K562 (cell line): ENCODE measurements around the gene NCAM2. TPM values are rescaled to one million over a fixed set of nuclear protein-coding genes. Genes with fewer than 3 reads are reported as not detected.

Source experiments
- ATAC-seq: fragments of 200-7000 bp; cut with Tn5 transposase; 3 replicates; pipeline ENCODE4 v1.9.1; 2020; ENCODE audit warnings: moderate library complexity
- BruUV-seq: library from RNA; stranded (reverse); fragments of 400-500 nt; replicated peaks from 2 replicates; lab custom pipeline; 2021; lab: Mats Ljungman, UMichigan
- CTCF ChIA-PET: fragments of 300-600 bp; formaldehyde crosslinking; extraction: SDS; loops from one replicate; lab custom pipeline; 2021; ENCODE audit warnings: low intra/inter-chr PET ratio; lab: Yijun Ruan, JAX
- POLR2A ChIA-PET: fragments of 300-600, 350-650 bp; sonication (Branson Sonifier 250); formaldehyde crosslinking; extraction: SDS; loops from one replicate; lab custom pipeline; 2021; ENCODE audit warnings: antibody characterized with exemption, inconsistent platforms; lab: Yijun Ruan, JAX
- DNase-seq, 4 experiments: peaks; one replicate each; pipeline versions ENCODE4 v3.0.0 to v3.0.0-alpha.2; 2011 to 2018; ENCODE audit warnings: low spot score in 3 of 4, mixed read lengths in 3 of 4; ENCODE audit errors: extremely low read depth in 1 of 4
- FAIRE-seq: peaks from 2 replicates; lab custom pipeline; 2011; peaks lifted over from hg19 to GRCh38; lab: Jason Lieb, UNC
- H2AFZ ChIP-seq: 2 replicates; pipeline ENCODE4 v1.6.0; 2011; ENCODE audit warnings: low read depth, low read length, control low read depth, inconsistent platforms
- H3K27ac ChIP-seq: fragments of 200-600 bp; 3 replicates; pipeline ENCODE4 v1.8.0; 2011; ENCODE audit warnings: low read depth, mild to moderate bottlenecking, control low read depth, inconsistent platforms, low read length, moderate library complexity, mixed read lengths; ENCODE audit errors: extremely low read depth
- H3K27me3 ChIP-seq, 2 experiments: fragments of 300-600 bp in 1 of 2; 2 replicates in 1 of 2; 3 replicates in 1 of 2; pipeline versions ENCODE4 v1.6.0 to v1.8.0; 2011; ENCODE audit warnings: inconsistent platforms in 2 of 2, low read length in 2 of 2, mild to moderate bottlenecking in 1 of 2, mixed read lengths in 1 of 2, moderate library complexity in 1 of 2; ENCODE audit not compliant: control insufficient read depth in 2 of 2, insufficient read depth in 2 of 2
- H3K36me3 ChIP-seq: fragments of 300-600 bp; 3 replicates; pipeline ENCODE4 v1.8.0; 2011; ENCODE audit warnings: mild to moderate bottlenecking, low read length, inconsistent platforms; ENCODE audit not compliant: control insufficient read depth, insufficient read depth
- H3K4me1 ChIP-seq, 2 experiments: fragments of 200-600 bp in 1 of 2; replicated peaks in 1 of 2; 2 replicates in 1 of 2; 3 replicates in 1 of 2; pipeline versions ENCODE4 v1.5.1 to v1.8.0; 2011; ENCODE audit warnings: inconsistent platforms in 2 of 2, low read length in 2 of 2, mild to moderate bottlenecking in 1 of 2, mixed read lengths in 1 of 2, moderate library complexity in 1 of 2; ENCODE audit not compliant: control insufficient read depth in 2 of 2, insufficient read depth in 2 of 2
- H3K4me2 ChIP-seq: 2 replicates; pipeline ENCODE4 v1.6.1; 2011; ENCODE audit warnings: low read length, control low read depth, inconsistent platforms, mixed read lengths; ENCODE audit not compliant: insufficient read depth
- H3K4me3 ChIP-seq: fragments of 200-600 bp; sonication (generic), shearing (Covaris generic); 2 replicates; pipeline ENCODE4 v1.5.1; 2016; ENCODE audit warnings: control low read depth, inconsistent platforms
- H3K79me2 ChIP-seq: fragments of 200-600 bp; 3 replicates; pipeline ENCODE4 v1.8.0; 2011; ENCODE audit warnings: low read length, inconsistent platforms; ENCODE audit not compliant: control insufficient read depth, insufficient read depth
- H3K9ac ChIP-seq, 2 experiments: 2 replicates each; pipeline versions ENCODE4 v1.6.0 to v1.6.1; 2011; ENCODE audit warnings: low read depth in 2 of 2, low read length in 2 of 2, control low read depth in 1 of 2, inconsistent platforms in 1 of 2, mild to moderate bottlenecking in 1 of 2, mixed read lengths in 1 of 2; ENCODE audit not compliant: insufficient read depth in 1 of 2
- H3K9me1 ChIP-seq: one replicate; pipeline ENCODE4 v1.6.0; 2011; ENCODE audit warnings: inconsistent platforms, mild to moderate bottlenecking, low read length, moderate library complexity; ENCODE audit not compliant: control insufficient read depth, insufficient read depth
- H3K9me3 ChIP-seq: replicated peaks from 2 replicates; pipeline ENCODE4 v1.5.1; 2011; ENCODE audit warnings: low read depth, low read length, inconsistent platforms; ENCODE audit not compliant: control insufficient read depth, insufficient read depth
- H4K20me1 ChIP-seq: replicated peaks from 2 replicates; pipeline ENCODE4 v1.6.1; 2011; ENCODE audit warnings: low read length, inconsistent platforms, mixed read lengths; ENCODE audit not compliant: control insufficient read depth, insufficient read depth
- GTF2B ChIP-seq: IDR thresholded peaks from 2 replicates; pipeline ENCODE4 v1.6.1; 2011; ENCODE audit not compliant: insufficient read length; ENCODE audit errors: extremely low read depth
- HLTF ChIP-seq: fragments of 450-650 bp; IDR thresholded peaks from 2 replicates; pipeline ENCODE4 v1.6.1; 2016
- IRF9 ChIP-seq: fragments of 450-650 bp; IDR thresholded peaks from 2 replicates; pipeline ENCODE4 v1.6.1; 2016; ENCODE audit warnings: missing biosample characterization, missing genetic modification characterization
- MAFG ChIP-seq: fragments of 450-650 bp; conservative IDR thresholded peaks from 2 replicates; pipeline ENCODE4 v1.6.1; 2016; ENCODE audit warnings: missing genetic modification characterization, missing compliant biosample characterization
- MAZ ChIP-seq, 2 experiments: fragments of 450-650 bp in 1 of 2; sonication (generic) in 1 of 2; formaldehyde crosslinking; IDR thresholded peaks in 1 of 2; conservative IDR thresholded peaks in 1 of 2; 2 replicates each; pipeline versions ENCODE4 v1.4.0 to v1.5.0; 2020; ENCODE audit warnings: mild to moderate bottlenecking in 1 of 2, missing genetic modification reagents in 1 of 2
- RAD51 ChIP-seq: fragments of 450-650 bp; IDR thresholded peaks from 2 replicates; pipeline ENCODE4 v1.7.1; 2016; ENCODE audit warnings: low read depth, mild to moderate bottlenecking, borderline replicate concordance
- TSHZ1 ChIP-seq: fragments of 250-450 bp; sonication (Bioruptor Pico); IDR thresholded peaks from 2 replicates; pipeline ENCODE4 v1.4.0; 2020; ENCODE audit warnings: mild to moderate bottlenecking, moderate library complexity
- ZNF551 ChIP-seq: fragments of 250-450 bp; sonication (Bioruptor Pico); IDR thresholded peaks from 2 replicates; pipeline ENCODE4 v1.5.0; 2021; ENCODE audit warnings: mild to moderate bottlenecking, moderate library complexity
- WGBS: fragments of 100-300 bp; shearing (Covaris generic); methylation state at CpG from one replicate; pipeline ENCODE4 v1.1.6; 2016; ENCODE audit warnings: low coverage, mixed read lengths; ENCODE audit not compliant: insufficient coverage; ENCODE audit errors: missing lambda C conversion rate; 5-methylcytosine and 5-hydroxymethylcytosine counted together
- in situ Hi-C: fragments of 300-500 bp; cut with MboI; formaldehyde crosslinking; loops from 4 replicates; pipeline ENCODE4 v1.15.0; 2018; ENCODE audit warnings: inconsistent platforms, mixed read lengths
- intact Hi-C: fragments of 100-400 bp; cut with micrococcal nuclease; formaldehyde crosslinking; loops from 2 replicates; pipeline ENCODE4 v1.14.2; 2022
- polyA plus RNA-seq, 8 experiments: library from polyadenylated mRNA; depleted of rRNA in 4 of 8; stranded (reverse) in 5 of 8; unstranded in 3 of 8; fragments of >200 nt; fragmentation: Nextera tagmentation in 2 of 8; fragmentation: Illumina TruSeq in 1 of 8; extraction: Ambion mirVana in 2 of 8; extraction: Trizol in 1 of 8; gene quantifications; 2 replicates each; pipeline versions ENCODE4 v1.2.1 to v1.2.3, GENCODE V29; 2011 to 2014; ENCODE audit warnings: inconsistent platforms in 1 of 8, missing spikeins in 1 of 8
- total RNA-seq, 7 experiments: library from RNA; depleted of rRNA in 6 of 7; stranded (reverse); fragments of >200 nt in 6 of 7; fragmentation: Illumina TruSeq in 2 of 7; extraction: Trizol in 2 of 7; gene quantifications; 2 replicates each; pipeline versions ENCODE4 v1.2.1 to v1.2.3, GENCODE V29; 2011 to 2021; ENCODE audit warnings: low replicate concordance in 1 of 7

Gene NCAM2
- total and polyA plus RNA-seq, 9 of the 15 experiments (the other 6 are each of a cell fraction or from before 2014, with no cell fraction given): 14.0 to 58.2 (median 27.8) TPM

GRCh38 chr21:21000591-21001175 lies 2.5 kb downstream of the NCAM2 start:
- 6% methylated on average over 3 of the region's 3 CpGs for WGBS
- in situ Hi-C loops: loop anchor here (10.0 to 25.0 kb wide), 4 partner anchors 104 to 1787 kb away; no protein-coding TSS in a partner anchor
- TF ChIP-seq MAFG: no peak
- TF ChIP-seq TSHZ1 (CRISPR knock-in tag): no peak
- TF ChIP-seq HLTF: no peak
- TF ChIP-seq MAZ (CRISPR knock-in tag; conservative IDR thresholded peaks at IDR 0.05 in 1 of 2, IDR thresholded peaks at IDR 0.05 in 1 of 2): no peak
- no peak for TF ChIP-seq RAD51
- TF ChIP-seq IRF9 (tag): no peak
- TF ChIP-seq ZNF551 (CRISPR knock-in tag): no peak
- no peak for TF ChIP-seq GTF2B

More at GRCh38 chr21:21000591-21001175, 2.5 kb downstream of the NCAM2 start:
- BruUV-seq: no TSS peak
- Histone ChIP-seq H3K9me3 (no peaks in the 10 kb centered on the region), H3K27ac (no peak overlapping the region), H3K9ac (no peak overlapping the region), H3K4me1 (peaks cover 0 to 16% of the 10 kb centered on the region in 2 experiments; a peak in 3 of 5 replicates), H4K20me1 (no peaks in the 10 kb centered on the region), H3K9me1 (no peaks in the 10 kb centered on the region), H2AFZ (no peak overlapping the region), H3K79me2 (no peaks in the 10 kb centered on the region), H3K4me2 (no peak overlapping the region), H3K36me3 (no peaks in the 10 kb centered on the region), H3K27me3 (peaks cover 0 to 7% of the 10 kb centered on the region in 2 experiments; a peak in 1 of 5 replicates), H3K4me3 (no peak overlapping the region)
- intact Hi-C loops: loop anchor here (5.0 kb wide), 2 partner anchors 372 to 687 kb away; no protein-coding TSS in a partner anchor
- POLR2A ChIA-PET: no interaction called here
- DNase-seq (no peak), ATAC-seq (no peak), FAIRE-seq (no peak)
- CTCF ChIA-PET: interaction anchor here (1.7 to 1.8 kb wide), 2 partner anchors 101 to 1791 kb away, joined by 8 to 10 read pairs; no protein-coding TSS in a partner anchor
